GM19463 (cell line): ENCODE measurements around the gene TRPC4.

Experiments
- ATAC-seq: cut with Tn5 transposase; IDR thresholded peaks from one replicate; pipeline ENCODE4 v1.9.1; 2021; ENCODE audit warnings: mild to moderate bottlenecking, moderate library complexity; ENCODE audit not compliant: unreplicated experiment

Gene TRPC4

DNA sequence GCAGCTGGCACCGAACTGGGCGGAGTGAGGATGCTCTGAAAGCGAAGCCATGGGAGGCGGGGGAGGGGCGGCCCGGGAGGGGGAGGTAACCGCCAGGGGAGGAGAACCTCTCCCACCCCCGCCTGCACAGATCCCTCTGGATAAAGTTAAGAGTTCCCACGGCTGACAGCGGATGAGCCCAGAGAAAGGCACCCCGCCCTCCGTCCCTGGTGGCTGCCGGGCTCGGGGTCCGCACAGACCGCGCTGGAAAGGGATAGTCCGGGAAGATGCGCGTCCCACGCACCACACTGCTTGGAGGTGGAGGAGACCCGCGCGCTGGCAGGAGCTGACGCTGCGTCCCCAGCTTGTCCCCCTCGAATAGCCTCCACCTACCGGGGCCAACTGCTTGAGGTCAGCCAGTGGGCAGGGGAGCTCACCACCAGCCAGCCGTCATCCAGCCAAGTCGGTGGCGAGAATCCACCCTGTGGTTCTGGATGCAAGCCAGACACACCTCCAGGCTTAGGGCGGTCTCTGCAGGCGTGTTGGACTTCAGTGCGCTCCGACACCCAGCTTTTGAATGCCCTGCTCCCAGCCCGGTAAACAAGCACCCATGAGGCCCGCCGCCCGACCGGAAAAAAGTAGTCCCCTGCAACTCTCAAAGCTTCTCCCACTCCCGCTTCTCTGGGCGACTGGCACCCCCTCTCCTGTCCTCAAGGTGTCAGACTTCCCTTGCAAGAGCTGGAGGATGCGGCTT lies at the start of gene TRPC4:
TRPC4 (minus strand) TSS at position 17 of the 733 bp plus-strand sequence. CDS start 86,439 bp downstream, outside the sequence.
- ATAC-seq, result no peak

DNA sequence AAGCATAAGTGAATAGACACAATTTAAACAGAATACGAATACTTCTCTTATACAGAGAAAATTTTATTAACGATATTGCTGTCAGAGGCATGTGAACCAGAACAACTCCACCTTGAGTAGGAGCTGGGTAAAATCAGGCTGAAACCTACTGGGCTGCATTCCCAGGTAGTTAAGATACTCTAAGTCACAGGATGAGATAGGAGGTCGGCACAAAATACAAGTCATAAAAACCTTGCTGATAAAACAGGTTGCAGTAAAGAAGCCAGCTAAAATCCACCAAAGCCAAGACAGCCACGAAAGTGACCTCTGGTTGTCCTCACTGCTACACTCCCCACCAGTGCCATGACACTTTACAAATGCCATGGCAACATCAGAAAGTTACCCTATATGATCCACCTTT lies 49.2 kb upstream of the TRPC4 start:
- no peak for ATAC-seq

DNA sequence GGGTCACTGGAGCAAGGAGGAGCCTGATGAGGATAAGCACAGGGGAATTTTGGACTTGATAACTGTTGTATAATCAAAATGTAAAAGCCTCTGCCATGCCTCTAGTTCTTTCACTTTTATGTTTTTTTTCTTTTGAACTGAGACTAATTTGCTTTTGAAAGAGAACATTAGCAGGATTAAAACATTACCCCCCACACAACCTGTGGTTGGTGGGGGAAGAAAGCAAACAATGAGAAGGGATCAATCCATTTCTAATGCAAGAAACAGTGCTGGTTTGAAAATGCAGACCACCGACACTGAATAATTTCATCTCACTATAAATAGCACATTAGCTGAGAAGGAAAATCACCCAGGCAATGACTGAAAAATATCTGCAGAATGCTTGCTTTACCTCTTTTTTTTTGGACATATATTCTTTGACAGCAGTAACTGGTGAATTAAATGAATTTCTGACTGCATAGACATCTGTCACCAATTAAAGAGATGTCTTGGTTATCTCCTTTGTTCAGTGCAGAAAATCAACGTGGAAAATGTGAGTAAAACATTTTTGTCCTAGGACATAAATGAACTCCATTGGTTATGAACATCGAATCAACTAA lies 48.6 kb upstream of the TRPC4 start:
- no peak for ATAC-seq

DNA sequence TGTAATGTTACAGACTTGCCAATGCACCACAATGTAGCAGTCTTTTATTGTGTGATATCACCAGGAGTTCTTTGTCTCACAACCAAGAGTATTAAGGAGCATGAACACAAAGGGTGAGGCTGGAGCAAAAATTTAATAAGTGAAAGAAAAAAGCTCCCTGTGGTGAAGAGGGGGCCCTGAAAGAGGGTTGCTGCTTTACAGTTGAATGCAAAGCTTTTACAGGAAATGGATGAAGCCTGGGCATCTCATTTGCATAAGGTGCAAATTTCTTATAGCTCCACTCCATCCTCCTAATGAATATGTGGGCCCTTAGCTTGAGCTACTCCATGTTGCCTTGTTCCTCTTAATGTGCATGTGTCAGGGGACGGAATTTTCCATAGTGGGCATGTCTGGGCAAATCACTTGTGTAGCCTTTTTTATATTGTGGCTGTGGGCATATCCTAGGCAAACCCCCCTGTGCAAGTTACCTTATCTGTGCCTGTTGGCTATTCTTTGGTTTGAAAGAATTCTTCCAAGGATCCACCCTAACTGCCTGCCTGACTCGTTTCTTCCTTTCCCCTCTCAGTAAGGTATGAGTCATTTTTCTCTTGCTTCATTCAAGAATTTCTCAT lies 45.3 kb upstream of the TRPC4 start:
- ATAC-seq, result no peak

DNA sequence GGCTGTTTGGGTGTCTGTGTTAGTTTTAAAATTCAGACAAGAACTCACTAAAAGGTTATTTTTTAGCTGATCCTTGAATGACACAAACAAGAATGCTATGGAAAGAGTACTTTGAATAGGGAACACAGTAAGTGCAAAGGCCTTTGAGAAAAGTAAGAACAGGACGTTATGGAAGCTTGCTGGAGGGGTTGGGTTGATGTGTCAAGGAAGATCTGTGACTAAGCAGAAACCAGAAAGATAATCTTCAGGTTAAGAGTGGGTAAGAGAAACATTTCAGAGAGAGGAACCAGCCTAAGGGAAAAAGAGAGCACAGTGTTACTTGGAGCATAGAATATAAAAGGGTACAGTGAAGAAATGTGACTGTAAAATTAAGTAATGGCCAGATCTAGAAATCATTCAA lies 41.2 kb upstream of the TRPC4 start:
- ATAC-seq, result no peak

DNA sequence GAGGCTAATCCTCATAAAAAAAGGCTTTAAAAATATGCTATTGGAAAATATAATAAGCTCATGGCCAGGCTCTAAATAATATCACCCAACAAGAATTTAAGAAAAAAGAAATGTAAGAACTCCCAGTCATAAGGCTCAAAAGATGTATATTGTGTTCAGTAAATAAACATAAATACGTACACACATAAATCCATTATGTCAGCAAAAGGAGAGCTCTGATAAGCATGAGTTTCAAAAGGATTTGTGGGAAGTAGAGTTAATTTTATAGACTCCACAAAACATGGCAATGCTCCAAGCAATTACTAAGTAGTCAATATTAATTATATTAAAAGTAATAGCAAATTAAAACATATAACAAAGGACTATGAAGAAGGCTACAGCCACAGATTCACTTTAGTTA lies 37.3 kb upstream of the TRPC4 start:
- ATAC-seq, result no peak

DNA sequence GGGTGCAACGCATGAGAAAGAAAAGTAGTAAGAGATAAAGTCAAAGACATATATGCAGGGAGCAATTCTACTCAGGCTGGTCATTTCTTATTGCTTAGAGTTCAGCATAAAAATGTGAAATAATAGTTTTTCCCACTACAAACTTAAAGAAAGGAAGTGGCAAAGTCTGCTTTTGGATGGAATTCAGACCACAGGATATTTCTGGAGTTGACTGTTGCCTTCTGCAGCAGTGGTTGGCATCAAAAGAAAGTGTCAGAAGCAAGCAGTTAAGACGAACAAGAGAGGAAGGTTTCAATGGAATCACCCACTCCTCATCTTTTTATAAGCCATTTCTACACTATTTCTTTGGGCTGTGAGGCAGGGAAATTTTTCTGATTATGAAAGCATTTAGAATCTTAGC lies 36.2 kb upstream of the TRPC4 start:
- ATAC-seq, result no peak

DNA sequence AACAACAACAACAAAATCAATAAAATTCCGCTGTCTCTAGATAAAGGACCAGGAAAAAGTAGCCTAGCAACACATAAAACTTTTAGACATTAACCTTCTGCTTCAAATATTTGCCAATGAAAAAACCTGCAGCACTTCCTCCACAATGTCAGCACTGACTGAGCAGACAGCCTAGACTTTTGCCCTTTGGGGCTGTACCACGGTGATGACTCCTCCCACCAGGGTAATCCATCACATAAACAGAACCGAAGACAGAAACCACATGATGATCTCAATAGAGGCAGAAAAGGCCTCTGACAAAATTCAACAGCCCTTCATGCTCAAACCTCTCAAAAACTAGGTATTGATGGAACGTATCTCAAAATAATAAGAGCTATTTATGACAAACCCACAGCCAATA lies 30.2 kb upstream of the TRPC4 start:
- no peak for ATAC-seq

DNA sequence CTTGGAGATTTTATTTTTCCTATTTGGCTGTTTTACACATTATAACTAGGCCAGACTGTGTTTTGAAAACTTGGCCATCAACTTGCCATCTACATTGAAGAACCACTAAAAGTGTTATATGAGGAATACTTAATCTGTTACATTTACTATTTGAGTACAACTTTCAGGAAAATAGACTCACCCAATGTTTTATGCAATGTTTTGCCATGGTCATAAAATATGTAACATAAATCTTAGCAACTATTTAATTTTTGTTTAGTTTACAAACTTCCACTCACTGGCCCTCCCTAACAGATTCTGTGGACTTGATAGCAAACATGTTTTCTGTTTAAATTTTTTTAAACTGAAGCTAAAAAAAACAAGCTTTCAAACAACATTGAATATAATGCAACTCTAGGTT lies 23.7 kb upstream of the TRPC4 start:
- ATAC-seq, result no peak

DNA sequence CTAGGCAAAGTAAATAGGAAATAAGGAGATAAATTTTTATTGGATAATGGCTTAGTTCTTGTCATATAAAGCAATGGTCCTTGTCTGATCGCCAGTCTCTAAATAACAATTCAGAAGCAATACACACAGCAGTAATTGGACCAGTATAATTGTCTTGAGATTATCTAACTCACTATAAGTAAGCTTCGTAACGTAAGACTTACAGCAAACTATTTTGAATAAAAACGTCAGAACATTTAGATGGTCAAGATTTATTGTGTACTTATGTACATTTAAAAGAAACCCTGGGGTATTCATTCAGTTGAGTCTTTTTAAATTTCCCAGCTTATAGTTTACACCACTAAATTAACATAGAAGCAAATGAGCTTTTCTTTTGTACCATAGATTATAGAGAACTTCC lies 20.2 kb upstream of the TRPC4 start:
- no peak for ATAC-seq

DNA sequence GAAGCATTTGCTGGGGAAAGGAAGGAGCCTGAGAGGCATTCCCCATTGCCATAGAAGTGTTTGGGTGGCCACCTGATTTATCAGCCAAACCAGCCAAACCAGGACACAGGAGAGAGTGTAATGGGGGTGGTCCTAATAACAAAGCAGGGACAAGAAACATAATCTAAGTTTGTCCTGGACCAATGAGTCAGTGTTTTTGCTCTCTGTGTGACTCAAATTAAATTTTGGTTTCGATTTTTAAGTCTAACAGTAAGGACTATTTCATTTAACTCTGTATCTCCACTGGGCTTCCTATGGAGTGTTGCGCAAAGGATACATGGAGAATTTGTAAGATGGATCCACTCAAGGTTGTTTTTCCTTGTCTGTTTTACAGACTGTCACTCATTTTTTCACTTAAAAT lies 19.5 kb upstream of the TRPC4 start:
- ATAC-seq, result no peak

DNA sequence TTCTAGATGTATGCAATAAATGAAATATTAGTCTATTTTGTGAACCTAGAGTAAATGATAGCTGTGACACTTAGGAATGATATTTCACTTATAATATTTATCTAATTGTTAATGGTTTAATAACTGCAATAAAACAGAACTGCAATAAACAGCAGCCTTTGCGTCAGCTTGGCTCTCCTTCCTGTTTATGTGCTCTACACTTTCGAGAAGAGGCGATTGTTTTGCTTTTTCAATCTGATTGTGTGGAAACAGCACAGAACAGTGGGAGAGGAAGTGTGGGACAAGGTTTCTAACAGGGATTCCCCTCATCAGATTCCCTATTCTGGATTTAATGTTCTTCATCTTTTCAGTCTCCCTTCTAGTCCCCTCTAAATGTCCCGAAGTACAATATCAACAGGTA lies 17.3 kb upstream of the TRPC4 start:
- ATAC-seq, result no peak

DNA sequence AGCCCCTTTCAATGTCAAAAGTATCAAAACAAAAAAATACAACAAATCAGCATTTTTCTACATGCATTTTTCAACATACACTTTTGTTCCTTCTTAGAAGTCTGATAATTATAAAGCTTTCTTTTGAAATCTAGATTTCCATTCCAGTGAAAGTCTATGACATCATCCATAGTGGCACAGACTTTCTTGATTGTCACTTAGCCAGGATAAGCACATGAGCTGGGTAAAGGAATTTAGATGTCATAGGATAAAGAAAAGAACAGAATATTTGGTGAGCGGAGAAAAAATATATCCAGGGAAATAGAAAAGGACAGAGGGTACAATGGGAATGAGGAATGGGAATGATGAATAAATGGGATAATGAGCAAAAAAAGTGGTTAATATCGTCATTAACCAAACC lies 15.1 kb upstream of the TRPC4 start:
- no peak for ATAC-seq

DNA sequence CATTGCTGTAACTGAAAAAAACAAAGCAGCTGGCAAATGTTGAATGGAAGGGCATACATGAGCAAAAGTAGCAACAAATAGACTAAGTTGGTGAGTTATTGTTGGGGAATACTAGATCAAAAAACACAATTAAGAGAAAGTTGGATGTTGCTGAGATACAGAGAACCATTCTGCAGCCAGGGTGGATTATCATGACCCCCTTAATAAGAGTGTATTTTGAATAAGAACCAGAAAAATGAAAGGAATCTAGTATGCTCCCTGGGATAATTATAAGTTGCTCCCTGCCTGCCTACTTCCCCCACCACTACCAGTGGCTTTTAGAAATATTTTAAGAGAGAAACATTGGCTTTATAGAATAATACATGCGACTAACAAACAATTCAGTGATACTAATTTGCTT lies 14.5 kb upstream of the TRPC4 start:
- no peak for ATAC-seq

DNA sequence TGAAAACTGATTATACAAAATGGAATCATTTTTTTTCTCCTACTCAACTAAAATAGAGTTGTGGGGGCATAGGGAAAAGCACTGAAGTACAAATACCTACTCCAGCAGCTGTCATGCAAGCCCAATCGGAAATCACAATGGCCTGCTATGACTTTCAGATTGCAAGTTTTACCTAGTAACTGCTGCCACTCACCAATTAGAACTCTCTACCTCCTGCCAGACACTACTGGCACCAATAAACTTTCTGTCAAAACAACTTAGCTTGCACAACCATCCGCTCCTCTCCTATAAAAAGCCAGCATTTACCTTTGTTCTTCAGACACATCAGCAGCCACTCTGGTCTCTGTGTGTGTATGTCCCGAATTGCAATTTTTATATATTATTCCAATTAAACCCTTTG lies 9.3 kb upstream of the TRPC4 start:
- ATAC-seq, result no peak

DNA sequence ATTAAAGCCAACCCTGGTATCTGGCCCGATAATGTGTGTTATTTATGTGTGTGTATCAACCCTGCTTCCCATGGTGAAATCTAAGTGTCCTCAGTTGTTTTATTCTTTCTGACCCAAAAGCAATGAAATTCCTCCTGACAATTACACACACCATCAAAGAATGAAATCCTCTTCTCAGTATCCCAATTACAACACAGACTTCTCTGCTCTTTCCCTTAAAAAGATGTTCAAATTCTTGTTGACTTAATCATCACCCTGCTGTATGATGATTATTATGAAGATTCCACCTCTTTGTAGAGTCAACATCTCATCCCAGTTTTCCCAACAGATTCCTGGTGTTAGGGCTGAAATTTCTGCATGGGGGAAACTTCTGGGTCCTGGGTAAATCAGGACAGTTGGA lies 8.9 kb upstream of the TRPC4 start:
- no peak for ATAC-seq

DNA sequence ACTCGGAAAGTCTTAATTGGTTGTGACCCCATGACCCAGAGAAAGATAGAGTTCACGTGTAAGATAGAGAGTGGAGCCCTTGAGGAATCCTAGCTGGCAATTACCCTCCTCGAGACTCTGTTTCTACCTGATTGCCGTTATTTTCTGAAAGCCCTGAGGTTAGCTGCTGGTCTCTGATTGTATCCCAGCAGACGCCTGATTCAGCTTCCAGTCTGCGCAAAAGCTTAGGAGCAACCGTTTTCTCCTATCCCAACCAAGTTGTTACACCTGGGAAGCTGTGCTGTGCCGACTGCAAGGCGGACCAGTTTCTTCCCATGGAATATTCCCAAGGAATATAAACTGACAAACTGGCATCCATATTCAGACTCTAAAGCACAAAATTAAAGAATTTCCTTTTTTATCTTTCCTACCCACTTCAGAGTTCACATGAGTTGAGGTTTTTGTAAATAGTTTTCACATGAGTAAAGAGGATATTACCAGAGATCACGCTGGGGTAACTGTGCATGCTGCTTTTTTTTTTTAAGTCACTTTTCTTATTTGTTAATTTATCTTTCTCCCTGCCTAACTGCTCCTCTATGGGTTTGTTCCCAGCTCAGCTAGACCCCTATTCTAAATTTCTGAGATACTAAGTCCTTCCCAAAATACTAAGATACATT lies 1.5 kb upstream of the TRPC4 start:
- no peak for ATAC-seq

DNA sequence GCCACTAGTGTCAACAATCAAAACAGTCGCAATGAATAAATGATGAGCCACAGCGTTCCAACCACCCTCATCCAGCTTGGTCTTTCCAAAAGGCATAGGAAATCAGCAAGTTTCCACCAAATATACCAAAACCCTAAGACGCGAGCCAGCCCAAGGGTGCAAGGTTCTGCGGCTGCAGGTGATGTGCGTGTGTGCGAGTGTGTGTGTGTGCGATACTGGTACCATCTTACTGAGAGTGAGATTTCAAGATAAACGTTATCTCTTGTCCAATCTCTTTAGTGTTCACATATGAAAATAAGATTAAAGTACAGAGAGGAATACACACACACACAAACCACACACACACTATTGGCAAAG lies 895 bp upstream of the TRPC4 start:
- no peak for ATAC-seq

DNA sequence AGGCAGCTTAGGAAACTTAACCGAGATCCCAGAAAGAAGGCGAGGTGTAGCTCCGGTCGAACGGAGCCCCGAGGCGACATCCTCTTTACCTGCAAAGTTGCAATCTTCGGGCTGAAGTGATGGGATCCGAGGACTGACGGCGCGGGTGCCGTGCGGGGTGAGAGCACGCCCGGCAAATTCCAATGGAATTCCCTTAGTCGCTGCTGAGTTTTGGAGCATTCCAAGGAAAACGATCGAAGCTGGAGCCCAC lies 141 bp downstream of the TRPC4 start:
- ATAC-seq, result no peak

DNA sequence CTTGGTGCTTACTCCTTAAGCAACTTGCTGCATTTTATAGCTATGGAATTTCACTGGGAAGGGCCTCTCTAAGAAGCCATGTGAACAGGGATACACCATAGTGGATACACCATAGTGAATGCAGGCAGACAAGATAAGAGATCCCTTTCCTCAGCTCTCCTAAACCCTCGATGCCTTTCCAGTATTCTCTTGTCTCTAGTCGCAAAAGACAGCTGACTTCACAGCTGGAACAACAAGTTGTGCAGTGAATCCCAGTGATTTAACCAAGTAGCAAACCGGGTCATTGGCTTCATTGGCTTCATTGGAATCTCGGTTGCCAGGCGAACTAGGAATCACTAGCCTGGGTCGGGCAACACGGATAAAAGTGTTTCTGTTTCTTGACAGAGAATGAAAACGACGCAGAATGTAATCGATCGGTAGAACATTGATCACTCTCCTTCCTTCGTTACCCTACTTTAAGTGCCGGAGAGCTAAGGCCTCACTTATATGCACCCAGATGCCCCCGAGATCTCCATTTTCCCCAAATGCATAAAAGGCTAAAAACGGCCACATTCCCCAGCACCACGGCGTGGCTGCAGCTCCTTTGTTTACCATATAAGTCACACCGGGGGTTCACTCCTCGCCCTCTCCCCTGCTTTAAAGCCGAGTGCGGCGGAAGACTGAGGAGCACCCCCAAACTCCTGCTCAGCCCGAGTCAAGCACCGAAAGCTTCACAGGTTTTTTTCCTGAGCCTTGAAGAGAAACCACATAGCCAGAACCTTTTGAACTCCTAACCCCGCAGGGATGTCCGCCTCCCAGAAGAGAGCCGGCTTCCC lies 674 bp downstream of the TRPC4 start:
- no peak for ATAC-seq

DNA sequence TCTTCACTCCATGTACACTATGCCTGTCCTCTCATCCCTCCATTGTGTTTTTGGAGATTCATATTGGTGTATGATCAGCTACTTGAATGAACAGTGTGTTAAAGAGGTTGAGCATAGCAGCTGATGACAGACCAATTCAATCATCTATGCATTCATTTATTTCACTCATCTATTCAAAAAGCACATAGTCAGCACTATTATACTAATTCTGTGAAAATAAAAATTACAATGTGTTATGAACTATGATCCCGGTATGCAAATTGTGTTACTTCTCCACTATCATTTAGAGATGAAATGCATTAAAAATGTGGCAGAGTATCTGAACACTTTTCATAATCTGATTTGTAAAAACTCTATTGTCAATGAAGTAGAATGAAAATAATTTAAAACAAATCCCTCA lies 5.9 kb downstream of the TRPC4 start:
- no peak for ATAC-seq

DNA sequence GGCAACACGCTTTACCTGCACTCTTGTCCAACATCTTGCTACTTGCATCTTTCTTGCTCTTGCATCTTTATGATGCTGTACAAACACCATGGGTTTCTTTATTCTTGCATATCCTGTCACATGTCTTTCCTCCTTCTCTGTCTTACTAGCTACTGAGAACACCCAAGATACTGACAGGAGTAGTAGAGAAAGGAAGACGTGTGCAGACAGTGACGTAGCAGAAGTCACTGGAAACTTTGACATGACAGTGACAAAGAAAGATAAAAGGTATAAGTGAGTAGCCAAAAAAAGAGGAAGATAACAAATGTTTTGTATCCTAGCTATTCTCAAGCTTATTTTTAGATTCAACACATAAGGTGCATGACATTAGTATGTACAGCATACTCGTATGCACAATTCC lies 34.2 kb downstream of the TRPC4 start:
- no peak for ATAC-seq
